Neural cell (in vitro differentiated cells): Measurements from ENCODE around the gene ASXL1.

Experiments used
- CTCF ChIP-seq: fragments of 450-650 bp; IDR thresholded peaks from 2 replicates; pipeline ENCODE4 v1.5.1; 2014; ENCODE audit warnings: antibody characterized with exemption, mild to moderate bottlenecking, moderate library complexity; ENCODE audit not compliant: poor library complexity, severe bottlenecking
- EP300 ChIP-seq: fragments of 450-650 bp; conservative IDR thresholded peaks from 2 replicates; pipeline ENCODE4 v1.6.1; 2014; ENCODE audit warnings: antibody characterized with exemption, mild to moderate bottlenecking, moderate library complexity; ENCODE audit not compliant: poor library complexity, severe bottlenecking
- POLR2AphosphoS5 ChIP-seq: IDR thresholded peaks from 2 replicates; pipeline ENCODE4 v1.6.1; 2012
- RAD21 ChIP-seq: fragments of 450-650 bp; conservative IDR thresholded peaks from 2 replicates; pipeline ENCODE4 v1.6.1; 2014; ENCODE audit warnings: antibody characterized with exemption, mild to moderate bottlenecking, moderate library complexity
- REST ChIP-seq: IDR thresholded peaks from 2 replicates; pipeline ENCODE4 v1.6.1; 2012; ENCODE audit warnings: borderline replicate concordance
- SMC3 ChIP-seq: fragments of 450-650 bp; conservative IDR thresholded peaks from 2 replicates; pipeline ENCODE4 v1.6.1; 2014; ENCODE audit warnings: antibody characterized with exemption, mild to moderate bottlenecking, moderate library complexity; ENCODE audit not compliant: poor library complexity
- TAF1 ChIP-seq: IDR thresholded peaks from 2 replicates; pipeline ENCODE4 v1.6.1; 2012; ENCODE audit warnings: low read depth

- TF ChIP-seq TAF1 = no peak
- TF ChIP-seq CTCF = no peak
- no peak for TF ChIP-seq POLR2AphosphoS5
- no peak for TF ChIP-seq REST
- no peak for TF ChIP-seq RAD21
- no peak for TF ChIP-seq EP300
- TF ChIP-seq SMC3 = no peak
These were observed 22.6 kb downstream of the ASXL1 start for GRCh38 chr20:32380745-32381144.
